ENCODE results near the gene ANKRD36.
"Not testable (repeated sequence)": the region's sequence is repeated elsewhere in the genome, so short reads cannot be mapped to it uniquely, and the experiment has no call there.

DNA sequence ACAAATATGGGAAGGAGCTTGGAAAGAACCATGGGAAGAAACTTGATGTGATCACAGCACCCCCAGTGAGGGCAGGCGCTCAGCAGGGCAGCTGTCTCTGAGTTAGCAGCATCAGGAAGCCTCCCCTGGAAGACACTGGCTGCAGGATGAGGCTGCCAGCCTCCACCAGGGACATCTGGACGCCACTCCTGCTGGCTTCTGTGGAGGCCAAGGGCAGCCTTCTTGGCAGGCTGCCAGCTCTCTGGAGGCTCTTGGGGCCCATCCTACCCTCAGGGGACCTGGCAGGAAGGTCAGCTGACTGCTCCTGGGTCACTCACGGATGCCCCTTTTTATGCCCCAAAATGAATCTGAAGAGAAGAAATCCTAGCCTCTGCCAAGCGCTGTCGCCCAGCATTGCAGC lies 44.2 kb upstream of the ANKRD36 start:
- TF ChIP-seq EP300, CTCF, POLR2A (IDR thresholded peaks at IDR 0.05): not testable (repeated sequence)
